GM19395 (cell line): ENCODE measurements around the gene ACTN4.

Experiments used
- ATAC-seq: cut with Tn5 transposase; IDR thresholded peaks from one replicate; pipeline ENCODE4 v1.9.1; 2021; ENCODE audit warnings: mild to moderate bottlenecking, moderate library complexity; ENCODE audit not compliant: unreplicated experiment

ACTN4 gene

GRCh38 chr19:38722947-38723605, 75.6 kb downstream of the ACTN4 start:
- no peak for ATAC-seq

- ATAC-seq, result no peak
Observed at GRCh38 chr19:38723606-38723965, 76.1 kb downstream of the ACTN4 start.

GRCh38 chr19:38723990-38724854, 76.8 kb downstream of the ACTN4 start:
- no peak for ATAC-seq

GRCh38 chr19:38725469-38726283, 78.2 kb downstream of the ACTN4 start:
- ATAC-seq, result no peak

- no peak for ATAC-seq
Observed at GRCh38 chr19:38726284-38726673, 78.8 kb downstream of the ACTN4 start.

GRCh38 chr19:38726761-38727301, 79.4 kb downstream of the ACTN4 start:
- no peak for ATAC-seq

GRCh38 chr19:38727306-38727867, 79.9 kb downstream of the ACTN4 start:
- ATAC-seq, result no peak

GRCh38 chr19:38727868-38728660, 80.6 kb downstream of the ACTN4 start:
- ATAC-seq, result no peak

GRCh38 chr19:38728752-38729541, 81.5 kb downstream of the ACTN4 start:
- no peak for ATAC-seq

GRCh38 chr19:38729653-38730469, 82.4 kb downstream of the ACTN4 start:
- no peak for ATAC-seq

- no peak for ATAC-seq
Observed at GRCh38 chr19:38730470-38730730, 83.0 kb downstream of the ACTN4 start.

GRCh38 chr19:38730731-38731589, 83.5 kb downstream of the ACTN4 start:
- ATAC-seq, result no peak

GRCh38 chr19:38731654-38732301, 84.3 kb downstream of the ACTN4 start:
- ATAC-seq, result no peak

GRCh38 chr19:38733241-38733492, 85.7 kb downstream of the ACTN4 start:
- ATAC-seq, result no peak

GRCh38 chr19:38733493-38734175, 86.2 kb downstream of the ACTN4 start:
- ATAC-seq, result no peak

- no peak for ATAC-seq
Observed at GRCh38 chr19:38734176-38734425, 86.7 kb downstream of the ACTN4 start.
